ENCODE data around the gene ADAMTS3. TPM values are rescaled to one million over a fixed set of nuclear protein-coding genes. Genes with fewer than 3 reads are reported as not detected.

Gene ADAMTS3
- total and polyA plus RNA-seq, 2 of the 13 experiments (the other 11 are each of a cell fraction or from before 2014, with no cell fraction given), result not detected

DNA sequence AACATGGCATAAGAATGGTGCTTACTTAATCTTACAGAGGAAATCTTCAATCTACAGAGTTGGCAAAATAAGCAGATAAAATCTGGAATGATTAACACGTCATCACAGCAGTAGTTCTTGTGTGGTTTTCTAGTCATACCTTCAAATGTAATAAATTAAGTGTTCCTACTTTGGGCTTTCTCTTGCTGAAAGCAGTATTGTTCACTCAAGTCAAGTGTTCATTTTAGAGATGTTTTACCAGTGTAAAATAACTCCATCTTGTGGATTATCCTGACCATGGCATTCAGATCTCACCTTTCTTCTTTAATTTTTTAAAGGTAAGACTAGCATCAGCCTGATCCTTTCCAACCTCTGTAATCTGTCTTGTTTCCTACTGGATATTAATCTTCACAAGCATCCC, 72.9 kb downstream of the ADAMTS3 start:
- intact Hi-C loops (cut with micrococcal nuclease; ENCODE audit: unreplicated experiment), result no loop called here
- no peak for FAIRE-seq

GRCh38 chr4:72494156-72494555, 74.9 kb downstream of the ADAMTS3 start:
- DNase-seq (ENCODE audit: low spot score) (no peak), FAIRE-seq (no peak), ATAC-seq (no peak)
- no peak overlapping the region for H3K4me2 ChIP-seq (ENCODE audit: low read depth, low read length)
- H3K79me2 ChIP-seq (ENCODE audit: insufficient read depth, low read length), result no peaks in the 10 kb centered on the region
- H2AFZ ChIP-seq (ENCODE audit: low read length), result no peak overlapping the region
- in situ Hi-C loops (cut with HindIII; ENCODE audit: extremely low pct_ligation_motif_present, low pct_unique_long_range_greater_than_20kb), result no loop called here
- POLR2A ChIA-PET, result no interaction called here
- CTCF ChIA-PET (ENCODE audit: low intra/inter-chr PET ratio, low total read pairs), result no interaction called here
- H3K27ac ChIP-seq (ENCODE audit: extremely low read length, insufficient read depth, low read length), result no peak overlapping the region
- intact Hi-C loops (cut with micrococcal nuclease; ENCODE audit: unreplicated experiment), result no loop called here
- no peaks in the 10 kb centered on the region for H3K36me3 ChIP-seq (replicated peaks in 1 of 2; ENCODE audit: control insufficient read depth in 1 of 2, insufficient read depth in 2 of 2, low read length in 2 of 2)
- H3K4me3 ChIP-seq (replicated peaks in 1 of 3; ENCODE audit: insufficient read depth in 1 of 3, low read depth in 2 of 3, low read length in 3 of 3), result no peak overlapping the region
- no peak overlapping the region for H3K9ac ChIP-seq (ENCODE audit: insufficient read depth, low read depth, low read length)
- BruUV-seq (replicated peaks), result no TSS peak
- TF ChIP-seq MLLT10 (CRISPR knock-in tag; IDR thresholded peaks at IDR 0.05) (no peak), ZNF160 (CRISPR knock-in tag; IDR thresholded peaks at IDR 0.05) (peak; percentile 90; the same call in 1 of the 2 replicates)
- no peaks in the 10 kb centered on the region for H4K20me1 ChIP-seq (ENCODE audit: insufficient read depth, low read length)
- H3K4me1 ChIP-seq (ENCODE audit: insufficient read depth, low read length), result no peaks in the 10 kb centered on the region
- no peaks in the 10 kb centered on the region for H3K9me3 ChIP-seq (ENCODE audit: low read length)
- no peaks in the 10 kb centered on the region for H3K27me3 ChIP-seq (ENCODE audit: control insufficient read depth in 1 of 2, insufficient read depth in 2 of 2, low read length in 2 of 2)

More for the DNA sequence above, 72.9 kb downstream of the ADAMTS3 start:
- no peak for ATAC-seq
- ChIA-PET CTCF (ENCODE audit: low intra/inter-chr PET ratio, low total read pairs) (no interaction called here), POLR2A (no interaction called here)
- no peaks in the 10 kb centered on the region for H3K27me3 ChIP-seq (ENCODE audit: control insufficient read depth in 1 of 2, insufficient read depth in 2 of 2, low read length in 2 of 2)
- no peak for DNase-seq (ENCODE audit: low spot score)
- in situ Hi-C loops (cut with HindIII; ENCODE audit: extremely low pct_ligation_motif_present, low pct_unique_long_range_greater_than_20kb), result no loop called here
- H3K9ac ChIP-seq (ENCODE audit: insufficient read depth, low read depth, low read length), result no peak overlapping the region
- H3K9me3 ChIP-seq (ENCODE audit: low read length), result no peaks in the 10 kb centered on the region
- H2AFZ ChIP-seq (ENCODE audit: low read length), result no peak overlapping the region
- H3K79me2 ChIP-seq (ENCODE audit: insufficient read depth, low read length), result no peaks in the 10 kb centered on the region
- no TSS peak for BruUV-seq (replicated peaks)
- H3K36me3 ChIP-seq (replicated peaks in 1 of 2; ENCODE audit: control insufficient read depth in 1 of 2, insufficient read depth in 2 of 2, low read length in 2 of 2), result no peaks in the 10 kb centered on the region
- H3K4me3 ChIP-seq (replicated peaks in 1 of 3; ENCODE audit: insufficient read depth in 1 of 3, low read depth in 2 of 3, low read length in 3 of 3), result no peak overlapping the region
- H3K4me1 ChIP-seq (ENCODE audit: insufficient read depth, low read length), result no peaks in the 10 kb centered on the region
- no peaks in the 10 kb centered on the region for H4K20me1 ChIP-seq (ENCODE audit: insufficient read depth, low read length)
- no peak overlapping the region for H3K27ac ChIP-seq (ENCODE audit: extremely low read length, insufficient read depth, low read length)
- no peak overlapping the region for H3K4me2 ChIP-seq (ENCODE audit: low read depth, low read length)
- WGBS (ENCODE audit: low lambda C conversion rate), result 0% methylated on average over 1 of the region's 1 CpG
- peak; percentile 24; the same call in 1 of the 2 replicates for TF ChIP-seq CREB1 (IDR thresholded peaks at IDR 0.05)
- TF ChIP-seq CREB1 (CRISPR knock-in tag; IDR thresholded peaks at IDR 0.05), result no peak
- no peak for TF ChIP-seq NFE2 (CRISPR knock-in tag; IDR thresholded peaks at IDR 0.05)

Measured in HepG2 (cell line).